ENCODE results near the gene HDAC10. TPM values are rescaled to one million over a fixed set of nuclear protein-coding genes. Genes with fewer than 3 reads are reported as not detected.
A peak's percentile ranks its signal among the peaks of the same experiment; 100 is the strongest.

HDAC10 gene
- total RNA-seq, 4 donors from 2014 or later = 41.2 to 105 (median 55.4) TPM

- H3K4me1 ChIP-seq = peaks cover 0 to 92% (median 56%) of the 10 kb centered on the region in 4 donors
- TF ChIP-seq EP300 (IDR thresholded peaks at IDR 0.05) (no peak), CTCF (IDR thresholded peaks at IDR 0.05) (no peak), POLR2A (IDR thresholded peaks at IDR 0.05) (no peak)
- H3K27ac ChIP-seq = peak overlapping the region; percentile 54 to 93 (median 82)
- H3K36me3 ChIP-seq = peaks cover 5 to 31% (median 15%) of the 10 kb centered on the region in 3 donors
- peak overlapping the region; percentile 15 to 42 (median 33) for H3K4me3 ChIP-seq
- DNase-seq (ENCODE audit: low spot score in 2 of 2) = no peak
- H3K9me3 ChIP-seq = no peaks in the 10 kb centered on the region
- WGBS, 2 donors = 1 to 9% methylated on average over 22 to 35 of the region's 42 CpGs
- H3K27me3 ChIP-seq = no peaks in the 10 kb centered on the region
Observed at GRCh38 chr22:50293441-50294318, 42.6 kb upstream of the HDAC10 start.

- Histone ChIP-seq H3K36me3 (peaks cover 12 to 40% (median 22%) of the 10 kb centered on the region in 3 donors), H3K27ac (peak overlapping the region; percentile 54 to 93 (median 82)), H3K4me1 (peaks cover 0 to 90% (median 48%) of the 10 kb centered on the region in 4 donors), H3K27me3 (no peaks in the 10 kb centered on the region), H3K9me3 (no peaks in the 10 kb centered on the region), H3K4me3 (peak overlapping the region; percentile 15 to 42 (median 33))
- 24 to 33% methylated on average over 23 to 29 of the region's 29 CpGs for WGBS, 2 donors
- DNase-seq (ENCODE audit: low spot score in 2 of 2) = no peak
- TF ChIP-seq CTCF (IDR thresholded peaks at IDR 0.05) (no peak), EP300 (IDR thresholded peaks at IDR 0.05) (no peak), POLR2A (IDR thresholded peaks at IDR 0.05) (no peak)
Observed at GRCh38 chr22:50292643-50293440, 41.8 kb upstream of the HDAC10 start.

- 87 to 90% methylated on average over 27 to 31 of the region's 37 CpGs for WGBS, 2 donors
- no peak for DNase-seq (ENCODE audit: low spot score in 2 of 2)
Observed at GRCh38 chr22:50289942-50290630, 39.0 kb upstream of the HDAC10 start.

More at GRCh38 chr22:50289942-50290630, 39.0 kb upstream of the HDAC10 start:
- Histone ChIP-seq H3K27ac (no peak overlapping the region), H3K4me1 (peaks cover 0 to 63% (median 31%) of the 10 kb centered on the region in 4 donors), H3K36me3 (peaks cover 20 to 64% (median 26%) of the 10 kb centered on the region in 3 donors), H3K9me3 (no peaks in the 10 kb centered on the region), H3K27me3 (no peaks in the 10 kb centered on the region), H3K4me3 (no peak overlapping the region)
- TF ChIP-seq EP300 (IDR thresholded peaks at IDR 0.05) (no peak), POLR2A (IDR thresholded peaks at IDR 0.05) (no peak), CTCF (IDR thresholded peaks at IDR 0.05) (no peak)

Measured in tibial nerve (tissue), 4 donors.